PC-9 (cell line): Measurements from ENCODE around the gene POP5. TPM values are rescaled to one million over a fixed set of nuclear protein-coding genes. Genes with fewer than 3 reads are reported as not detected.

Source experiments
- Bru-seq: library from RNA; stranded (reverse); fragments of 400-500 nt; gene quantifications from one replicate; lab custom pipeline; 2021; lab: Mats Ljungman, UMichigan
- BruChase-seq, 2 experiments: library from RNA; stranded (reverse); fragments of 400-500 nt; gene quantifications; one replicate each; lab custom pipeline; 2021; lab: Mats Ljungman, UMichigan
- BruUV-seq: library from RNA; stranded (reverse); fragments of 400-500 nt; replicated peaks from 2 replicates; lab custom pipeline; 2021; lab: Mats Ljungman, UMichigan
- CTCF ChIA-PET: fragments of 300-600 bp; sonication (Branson Sonifier 250); formaldehyde crosslinking; loops from one replicate; lab custom pipeline; 2022; ENCODE audit warnings: antibody characterized with exemption; lab: Charles Lee
- POLR2A ChIA-PET: fragments of 300-600 bp; sonication (Branson Sonifier 250); formaldehyde crosslinking; loops from one replicate; lab custom pipeline; 2022; ENCODE audit warnings: antibody characterized with exemption; ENCODE audit not compliant: unreplicated experiment; lab: Charles Lee
- DNase-seq, 2 experiments: peaks; one replicate each; pipeline versions ENCODE4 v3.0.0 to v3.0.0-alpha.2; 2015 to 2022; ENCODE audit warnings: mixed read lengths in 1 of 2
- H2AFZ ChIP-seq: fragments of 200-600 bp; sonication (generic); 2 replicates; pipeline ENCODE4 v1.8.1; 2017; ENCODE audit warnings: antibody characterized with exemption
- H3F3A ChIP-seq: fragments of 200-600 bp; sonication (generic); 2 replicates; pipeline ENCODE4 v1.8.1; 2017; ENCODE audit warnings: antibody characterized with exemption, mild to moderate bottlenecking, low read depth; ENCODE audit not compliant: insufficient read depth
- H3K27ac ChIP-seq: fragments of 200-600 bp; sonication (generic); 2 replicates; pipeline ENCODE4 v1.6.1; 2016; ENCODE audit warnings: mixed run types
- H3K27me3 ChIP-seq: fragments of 200-600 bp; sonication (generic); 2 replicates; pipeline ENCODE4 v1.6.1; 2016; ENCODE audit warnings: low read depth, mixed run types; ENCODE audit not compliant: insufficient read depth
- H3K36me3 ChIP-seq: fragments of 200-600 bp; sonication (generic); 2 replicates; pipeline ENCODE4 v1.6.1; 2016; ENCODE audit warnings: low read depth, mixed run types
- H3K4me1 ChIP-seq: fragments of 200-600 bp; sonication (generic); replicated peaks from 2 replicates; pipeline ENCODE4 v1.6.1; 2016; ENCODE audit warnings: mixed run types; ENCODE audit not compliant: insufficient read depth
- H3K4me2 ChIP-seq: fragments of 200-600 bp; sonication (generic); 2 replicates; pipeline ENCODE4 v1.6.1; 2017; ENCODE audit warnings: mixed run types
- H3K4me3 ChIP-seq: fragments of 200-600 bp; sonication (generic); 2 replicates; pipeline ENCODE4 v1.6.1; 2016; ENCODE audit warnings: mixed run types
- H3K79me2 ChIP-seq: fragments of 200-600 bp; sonication (generic); 2 replicates; pipeline ENCODE4 v1.6.1; 2017; ENCODE audit warnings: low read depth, mixed run types
- H3K9me2 ChIP-seq: fragments of 200-600 bp; sonication (generic); 2 replicates; pipeline ENCODE4 v1.8.1; 2017; ENCODE audit warnings: mild to moderate bottlenecking; ENCODE audit not compliant: insufficient read depth
- H3K9me3 ChIP-seq: fragments of 200-600 bp; sonication (generic); 2 replicates; pipeline ENCODE4 v1.8.1; 2016; ENCODE audit warnings: low read depth; ENCODE audit not compliant: insufficient read depth
- H4K20me1 ChIP-seq: fragments of 200-600 bp; sonication (generic); 2 replicates; pipeline ENCODE4 v1.8.1; 2017; ENCODE audit not compliant: insufficient read depth
- CTCF ChIP-seq: fragments of 200-600 bp; sonication (generic); conservative IDR thresholded peaks from 2 replicates; pipeline ENCODE4 v1.6.1; 2017; ENCODE audit warnings: mixed run types, antibody characterized with exemption, mild to moderate bottlenecking, moderate library complexity
- EZH2 ChIP-seq: fragments of 200-600 bp; sonication (generic); IDR thresholded peaks from 2 replicates; pipeline ENCODE4 v1.8.0; 2017; ENCODE audit warnings: antibody characterized with exemption, low read depth
- intact Hi-C: fragments of 100-400 bp; cut with micrococcal nuclease; formaldehyde crosslinking; loops from one replicate; pipeline ENCODE4 v1.10.0; 2022; ENCODE audit not compliant: unreplicated experiment
- long read RNA-seq: library from polyadenylated mRNA; stranded (forward); transcript quantifications from one replicate; pipeline ENCODE4 v2.0.0, GENCODE V29; 2022
- total RNA-seq: library from RNA; stranded (reverse); gene quantifications from 2 replicates; pipeline ENCODE4 v1.2.3, GENCODE V29; 2021

POP5 gene
- total RNA-seq (26.5 and 30.5 TPM in 2 replicates), Bru-seq, nascent RNA (percentile 56 among the genes with signal in this experiment), BruChase-seq, experiment 1, labeled RNA remaining after a 2-hour chase (percentile 59 among the genes with signal in this experiment), BruChase-seq, experiment 2, labeled RNA remaining after a 6-hour chase (percentile 67 among the genes with signal in this experiment)
- long read RNA-seq, transcript POP5-202 (5 exons, 801 nt), result major isoform, 17 of 25 reads
- long read RNA-seq, partial matches to known transcripts, result 0 of 25 reads
- long read RNA-seq, other reads (novel, unspliced or antisense), result 3 of 25 reads

- H3K27ac ChIP-seq, result no peak within 1 kb of the TSS
- H3K79me2 ChIP-seq, result peaks cover 15% of the 10 kb centered on the region; the same call in 1 of the 2 replicates
- DNase-seq, result peak; percentile 94 to 96
- BruUV-seq, result TSS peak; percentile 37
- H3K9me2 ChIP-seq, result no peaks in the 10 kb centered on the region
- H3F3A ChIP-seq, result peaks cover 48% of the 10 kb centered on the region
- 0 out of 2 replicates have a peak, but pooled peaks cover 19% of the 10 kb centered on the region for H3K4me1 ChIP-seq
- peak within 1 kb of the TSS; percentile 83 for H3K4me2 ChIP-seq
- H3K36me3 ChIP-seq, result peaks cover 9% of the 10 kb centered on the region
- POLR2A ChIA-PET, result interaction anchor here (0.5 to 1.3 kb wide), 18 partner anchors 20 to 1218 kb away, joined by 3 to 20 read pairs (median 4); partner anchors contain the start of genes CAMKK2 and RPLP0
- no peaks in the 10 kb centered on the region for H4K20me1 ChIP-seq
- H3K27me3 ChIP-seq, result no peaks in the 10 kb centered on the region
- intact Hi-C loops, result loop anchor here (5.0 to 10.0 kb wide), 5 partner anchors 144 to 864 kb away; partner anchors contain the start of gene COX6A1
- peak within 1 kb of the TSS; percentile 100 for H2AFZ ChIP-seq
- H3K9me3 ChIP-seq, result no peaks in the 10 kb centered on the region
- CTCF ChIA-PET, result interaction anchor here (0.6 to 0.9 kb wide), 4 partner anchors 10 to 391 kb away, joined by 3 to 5 read pairs (median 5); no protein-coding TSS in a partner anchor
- TF ChIP-seq EZH2 (no peak), CTCF (no peak)
- peak within 1 kb of the TSS; percentile 98 for H3K4me3 ChIP-seq
Measured at GRCh38 chr12:120580787-120581723, at the start of gene POP5. POP5 (minus strand) TSS chr12:120581402; CDS start chr12:120581362, 40 bp downstream.

GRCh38 chr12:120630104-120630892, 49.1 kb upstream of the POP5 start:
- CTCF ChIA-PET, result no interaction called here

More at GRCh38 chr12:120630104-120630892, 49.1 kb upstream of the POP5 start:
- BruUV-seq, result no TSS peak
- Histone ChIP-seq H3K79me2 (no peaks in the 10 kb centered on the region), H3K4me1 (no peaks in the 10 kb centered on the region), H4K20me1 (no peaks in the 10 kb centered on the region), H2AFZ (no peak overlapping the region), H3K9me2 (no peaks in the 10 kb centered on the region), H3K9me3 (no peaks in the 10 kb centered on the region), H3K4me2 (no peak overlapping the region), H3K27me3 (no peaks in the 10 kb centered on the region), H3F3A (no peaks in the 10 kb centered on the region; the same call in 1 of the 2 replicates), H3K4me3 (no peak overlapping the region), H3K27ac (no peak overlapping the region), H3K36me3 (no peaks in the 10 kb centered on the region)
- intact Hi-C loops, result no loop called here
- peak in 1 of 2 experiments; percentile 9 for DNase-seq
- TF ChIP-seq CTCF (no peak), EZH2 (no peak)
- POLR2A ChIA-PET, result no interaction called here
